ENCODE measurements around the gene RBBP8.

RBBP8 gene

DNA sequence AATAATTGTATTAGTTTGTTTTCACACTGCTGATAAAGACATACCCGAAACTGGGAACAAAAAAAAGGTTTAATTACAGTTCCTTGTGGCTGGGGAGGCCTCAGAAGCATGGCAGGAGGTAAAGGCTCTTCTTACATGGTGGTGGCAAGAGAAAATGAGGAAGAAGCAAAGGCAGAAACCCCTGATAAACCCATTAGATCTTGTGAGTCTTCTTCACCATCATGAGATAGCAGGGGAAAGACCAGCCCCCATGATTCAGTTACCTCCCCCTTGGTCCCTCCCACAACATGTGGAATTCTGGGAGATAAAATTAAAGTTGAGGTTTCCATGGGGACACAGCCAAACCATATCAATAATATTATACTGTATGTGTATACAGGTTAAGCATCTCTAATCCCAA lies 128.9 kb downstream of the RBBP8 start:
- no peak for DNase-seq (ENCODE audit: low read depth, low spot score)

DNA sequence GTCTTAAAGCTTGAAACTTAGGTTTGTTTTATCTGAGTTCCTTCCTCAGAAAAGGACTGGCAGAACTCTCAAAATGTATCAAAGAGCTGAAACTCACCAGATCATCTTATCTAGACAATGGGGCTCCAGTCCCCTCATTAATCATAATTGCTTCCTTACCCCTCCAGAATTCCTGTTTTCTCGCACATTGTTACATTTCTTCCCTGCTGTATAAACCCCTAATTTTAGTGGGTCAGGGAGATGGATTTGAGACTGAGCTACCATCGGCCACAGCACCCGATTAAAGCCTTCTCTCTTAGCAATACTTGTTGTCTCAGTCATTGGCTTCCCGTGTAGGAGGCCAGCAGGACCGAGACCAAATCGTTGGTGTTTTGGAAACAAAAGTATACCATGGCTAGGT lies 130.4 kb downstream of the RBBP8 start:
- no peak for DNase-seq (ENCODE audit: low read depth, low spot score)

- DNase-seq (ENCODE audit: low read depth, low spot score), result no peak
These were observed 132.2 kb downstream of the RBBP8 start for GRCh38 chr18:23065234-23065806.

DNA sequence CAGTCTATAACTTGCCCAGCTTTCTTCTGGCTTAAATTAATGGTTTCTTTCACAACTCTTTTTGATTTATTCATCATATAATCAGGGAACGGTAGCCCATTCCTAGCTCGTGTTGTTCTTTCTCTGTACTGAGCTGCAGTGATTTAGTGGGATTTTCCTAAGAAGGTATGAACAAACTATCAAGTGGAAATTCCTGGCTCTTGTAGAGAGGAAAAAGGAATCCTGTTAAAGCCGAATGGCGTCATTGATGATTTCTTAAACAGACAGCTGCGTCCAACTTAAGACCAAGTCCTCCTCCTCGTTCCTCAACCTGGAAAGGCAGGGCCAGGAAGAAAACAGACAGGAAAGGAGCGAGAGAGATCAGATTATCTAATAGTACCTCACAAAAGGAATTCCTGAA lies 132.9 kb downstream of the RBBP8 start:
- DNase-seq (ENCODE audit: low read depth, low spot score), result no peak

GRCh38 chr18:23066504-23067039 lies 133.4 kb downstream of the RBBP8 start:
- no peak for DNase-seq (ENCODE audit: low read depth, low spot score)

DNA sequence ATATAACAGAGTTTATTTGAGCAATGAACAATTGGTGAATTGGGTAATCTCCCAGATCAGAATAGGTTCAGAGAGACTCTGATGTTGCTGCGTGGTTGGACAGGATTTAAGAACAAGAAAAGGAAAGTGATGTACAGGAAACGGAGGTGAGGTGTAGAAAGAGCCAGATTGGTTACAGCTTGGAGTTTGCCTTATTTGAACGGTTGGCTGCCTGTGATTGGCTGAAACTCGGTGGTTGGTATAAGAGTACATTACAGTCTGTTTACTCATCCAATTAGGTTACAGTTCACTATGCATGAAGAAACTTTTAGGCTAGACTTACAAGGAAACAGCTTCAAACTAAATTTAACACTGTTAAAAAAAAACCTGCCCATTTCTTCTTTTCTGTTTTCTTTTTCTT lies 134.1 kb downstream of the RBBP8 start:
- no peak for DNase-seq (ENCODE audit: low read depth, low spot score)

DNA sequence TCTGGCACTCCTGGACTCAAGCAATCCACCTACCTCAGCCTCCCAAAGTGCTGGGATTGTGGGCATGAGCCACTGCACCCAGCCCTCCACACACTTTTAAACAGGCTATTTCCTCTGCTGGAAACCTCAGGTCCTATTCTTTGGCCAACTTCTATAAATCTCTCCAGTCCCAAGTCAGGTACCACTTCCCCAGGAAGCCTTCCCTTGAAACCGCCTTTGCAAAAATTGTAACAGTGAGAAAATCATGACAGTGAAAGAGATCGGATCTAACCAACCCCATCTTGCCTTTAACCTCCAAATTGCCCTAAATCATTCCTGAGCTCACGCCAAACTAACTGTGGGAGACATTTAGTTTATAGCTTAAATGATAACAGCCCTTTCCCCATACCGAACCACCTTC lies 134.9 kb downstream of the RBBP8 start:
- no peak for DNase-seq (ENCODE audit: low read depth, low spot score)

DNA sequence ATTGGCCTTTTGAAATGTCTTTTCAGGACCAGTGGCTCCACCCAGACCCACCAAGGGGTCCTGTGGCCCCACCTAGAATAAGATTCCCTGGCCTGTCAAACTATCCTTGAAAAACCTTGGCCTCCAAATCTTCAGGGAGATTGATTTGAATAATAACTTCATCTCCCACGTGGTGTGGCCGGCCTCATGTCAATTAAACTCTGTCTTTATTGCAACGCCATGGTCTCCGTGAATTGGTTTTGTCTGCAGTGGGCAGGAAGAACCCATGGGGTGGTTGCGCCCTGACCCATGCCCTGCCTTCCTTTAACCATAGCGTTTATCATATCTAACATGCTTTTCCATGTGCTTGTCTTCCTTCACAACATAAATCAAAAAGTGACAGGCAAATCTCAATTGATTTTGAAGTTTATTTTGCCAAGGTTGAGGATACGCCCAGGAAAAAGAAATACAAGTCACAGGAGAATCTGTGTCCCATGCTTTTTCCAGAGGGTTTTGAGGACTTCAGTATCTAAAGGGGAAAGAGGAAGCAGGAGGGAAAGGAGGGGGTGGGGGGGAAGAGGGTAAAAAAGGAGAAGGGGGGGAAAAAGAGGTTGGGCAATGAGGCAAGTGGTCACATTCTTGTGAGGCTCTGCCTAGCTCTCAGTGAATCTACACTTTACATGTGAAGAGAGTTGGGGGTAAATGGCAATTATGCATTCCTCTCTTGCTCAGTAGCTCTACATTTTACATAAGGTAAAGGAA lies 135.6 kb downstream of the RBBP8 start:
- no peak for DNase-seq (ENCODE audit: low read depth, low spot score)

DNA sequence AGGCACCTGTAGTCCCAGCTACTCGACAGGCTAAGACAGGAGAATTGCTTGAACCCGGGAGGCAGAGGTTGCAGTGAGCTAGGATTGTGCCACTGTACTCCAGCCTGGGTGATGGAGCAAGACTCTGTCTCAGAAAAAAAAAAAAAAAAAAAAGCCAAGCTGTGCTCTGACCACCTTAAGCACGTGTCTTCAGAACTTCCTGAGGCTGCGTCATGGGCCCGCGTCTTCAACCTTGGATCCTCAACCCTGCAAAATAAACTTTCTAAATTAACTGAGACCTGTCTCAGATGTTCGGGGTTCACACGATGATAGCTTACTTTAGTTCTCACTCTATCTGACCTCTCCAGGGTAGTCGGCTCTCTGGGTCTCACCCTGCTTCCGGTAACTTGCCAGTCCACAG lies 136.4 kb downstream of the RBBP8 start:
- no peak for DNase-seq (ENCODE audit: low read depth, low spot score)

GRCh38 chr18:23069898-23070297 lies 136.8 kb downstream of the RBBP8 start:
- no peak for DNase-seq (ENCODE audit: low read depth, low spot score)

GRCh38 chr18:23071285-23071684 lies 138.2 kb downstream of the RBBP8 start:
- peak; percentile 34 for DNase-seq (ENCODE audit: low read depth, low spot score)

DNA sequence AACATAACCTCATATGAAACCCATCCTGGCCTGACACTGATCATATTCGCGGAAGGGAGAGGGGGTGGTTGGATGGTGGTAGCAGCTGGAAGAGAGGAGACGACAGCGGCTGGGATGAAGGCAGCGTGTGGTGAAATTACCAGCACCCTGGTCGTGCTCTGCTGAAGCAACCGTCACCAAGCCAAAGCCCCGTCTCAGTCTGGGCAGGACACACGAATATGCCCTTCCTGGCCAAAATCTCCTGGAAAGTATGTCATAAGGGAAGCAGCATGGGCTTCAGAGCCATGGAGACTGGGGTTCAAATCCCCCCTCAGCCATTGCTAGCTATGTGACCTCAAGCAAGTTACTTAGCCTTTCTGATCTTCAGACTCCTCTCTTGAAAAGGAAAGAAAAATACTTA lies 139.0 kb downstream of the RBBP8 start:
- DNase-seq (ENCODE audit: low read depth, low spot score), result no peak

DNA sequence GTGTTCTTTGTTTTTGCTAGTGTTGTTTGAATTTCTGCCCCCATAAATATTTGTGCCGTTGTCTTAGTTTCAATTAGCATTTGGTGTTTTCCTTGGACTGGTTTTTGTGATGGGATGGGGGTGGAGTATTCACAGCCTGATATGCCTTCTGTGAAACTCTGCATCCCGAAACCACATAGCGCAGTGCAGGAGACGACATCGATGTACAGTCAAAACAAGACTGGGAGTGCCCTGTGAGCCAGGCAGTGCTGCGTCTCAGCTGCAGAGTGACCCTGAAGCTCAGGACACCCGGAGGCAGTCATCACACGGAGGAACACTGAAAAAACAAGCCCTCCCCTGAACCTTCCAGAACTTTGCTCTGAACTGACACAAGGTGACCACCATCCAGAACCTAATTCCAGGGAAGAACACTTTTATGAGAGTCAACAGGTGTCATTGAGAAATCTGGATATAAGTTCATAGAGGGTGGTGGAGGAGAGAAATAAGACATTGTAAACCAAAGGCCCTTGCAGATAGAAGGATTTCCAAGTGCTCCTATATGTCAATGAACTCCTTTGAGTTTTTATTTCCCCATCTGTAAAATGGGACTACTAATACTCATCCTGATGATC lies 141.0 kb downstream of the RBBP8 start:
- DNase-seq (ENCODE audit: low read depth, low spot score), result no peak
